Breast epithelium (tissue), 4 donors: ENCODE measurements around the gene RGS7. TPM values are rescaled to one million over a fixed set of nuclear protein-coding genes. Genes with fewer than 3 reads are reported as not detected.

Experiments used
- DNase-seq, 2 donors: peaks; one replicate each; pipeline ENCODE4 v3.0.0-alpha.2; 2019; ENCODE audit warnings: low spot score in 2 of 2
- H3K27ac ChIP-seq, 2 donors: fragments of 200-600 bp; sonication (generic) in 1 of 2; one replicate each; pipeline ENCODE4 v1.5.1; 2016 to 2019; ENCODE audit warnings: mild to moderate bottlenecking in 1 of 2
- H3K27me3 ChIP-seq, 2 donors: fragments of 200-600 bp; sonication (generic) in 1 of 2; one replicate each; pipeline versions ENCODE4 v1.5.1 to v1.6.0; 2017 to 2019; ENCODE audit warnings: control low read depth in 1 of 2, mild to moderate bottlenecking in 1 of 2
- H3K36me3 ChIP-seq: fragments of 200-600 bp; one replicate; pipeline ENCODE4 v1.5.1; 2019
- H3K4me1 ChIP-seq, 2 donors: fragments of 200-600 bp; sonication (generic); one replicate each; pipeline ENCODE4 v1.5.1; 2016 to 2019; ENCODE audit warnings: control low read depth in 1 of 2
- H3K4me3 ChIP-seq, 3 donors: fragments of 200-600 bp; sonication (generic); 1 replicate in 2 of 3; 2 replicates in 1 of 3; pipeline ENCODE4 v1.5.1; 2016 to 2019; ENCODE audit warnings: mild to moderate bottlenecking in 3 of 3, moderate library complexity in 2 of 3
- H3K9me3 ChIP-seq, 2 donors: fragments of 200-600 bp; sonication (generic) in 1 of 2; one replicate each; pipeline ENCODE4 v1.5.1; 2016 to 2019; ENCODE audit warnings: control low read depth in 1 of 2
- POLR2A ChIP-seq: fragments of 450-650 bp; IDR thresholded peaks from one replicate; pipeline ENCODE4 v1.6.1; 2016; ENCODE audit warnings: antibody characterized with exemption, mild to moderate bottlenecking, moderate library complexity
- POLR2AphosphoS5 ChIP-seq, 3 donors: sonication (generic); formaldehyde crosslinking; IDR thresholded peaks; one replicate each; pipeline ENCODE4 v1.6.1; 2017; ENCODE audit warnings: antibody characterized with exemption in 3 of 3
- intact Hi-C: fragments of 100-400 bp; cut with DNase I; formaldehyde crosslinking; loops from one replicate; pipeline ENCODE4 v1.15.1; 2023; ENCODE audit warnings: low total_unique reads
- total RNA-seq, 3 donors: library from RNA; depleted of rRNA; stranded (reverse); fragments of >200 nt; gene quantifications; one replicate each; pipeline ENCODE4 v1.1.0, GENCODE V29; 2016
- TF ChIP-seq, protein P1 (sequence below), 3 donors: fragments of 450-650 bp; IDR thresholded peaks; one replicate each; pipeline ENCODE4 v1.5.1; 2016 to 2017; ENCODE audit warnings: antibody characterized with exemption in 3 of 3, mild to moderate bottlenecking in 3 of 3, moderate library complexity in 3 of 3

RGS7 gene
- total RNA-seq, 3 donors from 2014 or later = 0.16 TPM; not detected in 2

DNA sequence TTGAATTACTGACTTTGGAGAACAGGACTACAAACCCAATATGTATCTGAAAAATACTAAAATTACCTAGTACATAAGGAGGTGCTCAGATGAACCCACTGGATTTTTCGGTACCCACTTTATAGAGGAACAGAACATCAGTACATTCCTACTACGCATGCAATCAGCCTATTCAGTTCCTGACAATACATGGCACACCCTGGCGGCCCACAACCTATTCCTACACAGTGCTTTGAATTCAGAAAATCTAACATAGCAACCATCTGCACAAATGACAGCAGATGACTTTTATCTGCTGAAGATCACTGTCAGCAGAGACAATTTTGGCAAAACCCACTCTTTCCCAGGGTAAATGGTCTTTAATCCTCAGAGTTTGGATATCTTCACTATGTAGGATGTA is 487.9 kb downstream of the RGS7 start:
- Histone ChIP-seq H3K27ac (no peak overlapping the region), H3K27me3 (no peaks in the 10 kb centered on the region), H3K4me3 (no peak overlapping the region), H3K9me3 (peaks cover 0 to 7% of the 10 kb centered on the region in 2 donors), H3K4me1 (no peaks in the 10 kb centered on the region), H3K36me3 (no peaks in the 10 kb centered on the region)
- no peak for TF ChIP-seq POLR2A
- TF ChIP-seq, protein P1, sequence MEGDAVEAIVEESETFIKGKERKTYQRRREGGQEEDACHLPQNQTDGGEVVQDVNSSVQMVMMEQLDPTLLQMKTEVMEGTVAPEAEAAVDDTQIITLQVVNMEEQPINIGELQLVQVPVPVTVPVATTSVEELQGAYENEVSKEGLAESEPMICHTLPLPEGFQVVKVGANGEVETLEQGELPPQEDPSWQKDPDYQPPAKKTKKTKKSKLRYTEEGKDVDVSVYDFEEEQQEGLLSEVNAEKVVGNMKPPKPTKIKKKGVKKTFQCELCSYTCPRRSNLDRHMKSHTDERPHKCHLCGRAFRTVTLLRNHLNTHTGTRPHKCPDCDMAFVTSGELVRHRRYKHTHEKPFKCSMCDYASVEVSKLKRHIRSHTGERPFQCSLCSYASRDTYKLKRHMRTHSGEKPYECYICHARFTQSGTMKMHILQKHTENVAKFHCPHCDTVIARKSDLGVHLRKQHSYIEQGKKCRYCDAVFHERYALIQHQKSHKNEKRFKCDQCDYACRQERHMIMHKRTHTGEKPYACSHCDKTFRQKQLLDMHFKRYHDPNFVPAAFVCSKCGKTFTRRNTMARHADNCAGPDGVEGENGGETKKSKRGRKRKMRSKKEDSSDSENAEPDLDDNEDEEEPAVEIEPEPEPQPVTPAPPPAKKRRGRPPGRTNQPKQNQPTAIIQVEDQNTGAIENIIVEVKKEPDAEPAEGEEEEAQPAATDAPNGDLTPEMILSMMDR (IDR thresholded peaks at IDR 0.05) = no peak
- TF ChIP-seq POLR2AphosphoS5 (IDR thresholded peaks at IDR 0.05) = no peak
- DNase-seq = no peak
- intact Hi-C loops = no loop called here

DNA sequence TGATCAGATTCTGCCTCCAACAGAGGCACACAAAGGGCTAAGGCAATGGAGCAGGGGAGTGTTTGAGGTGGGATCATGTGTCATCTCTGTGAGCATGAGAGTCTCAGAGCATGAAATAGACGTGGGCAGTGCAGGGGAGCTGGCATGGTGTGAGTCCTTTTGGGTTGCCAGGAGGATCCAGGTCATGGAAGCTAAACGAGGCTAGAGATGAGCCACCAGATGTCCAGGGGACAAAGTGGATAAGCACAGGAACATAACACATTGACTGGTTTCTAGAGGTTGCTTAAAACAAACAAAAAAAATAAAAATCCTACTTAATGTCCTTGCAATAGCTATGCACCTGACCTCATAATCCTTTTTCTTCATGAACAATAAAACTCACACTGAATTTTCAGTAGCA is 490.3 kb downstream of the RGS7 start:
- no peak for DNase-seq
- H3K27ac ChIP-seq = no peak overlapping the region
- H3K27me3 ChIP-seq = no peaks in the 10 kb centered on the region
- intact Hi-C loops = no loop called here
- no peaks in the 10 kb centered on the region for H3K4me1 ChIP-seq
- H3K36me3 ChIP-seq = no peaks in the 10 kb centered on the region
- H3K4me3 ChIP-seq = no peak overlapping the region
- H3K9me3 ChIP-seq = no peaks in the 10 kb centered on the region
- TF ChIP-seq POLR2AphosphoS5 (IDR thresholded peaks at IDR 0.05) = no peak

DNA sequence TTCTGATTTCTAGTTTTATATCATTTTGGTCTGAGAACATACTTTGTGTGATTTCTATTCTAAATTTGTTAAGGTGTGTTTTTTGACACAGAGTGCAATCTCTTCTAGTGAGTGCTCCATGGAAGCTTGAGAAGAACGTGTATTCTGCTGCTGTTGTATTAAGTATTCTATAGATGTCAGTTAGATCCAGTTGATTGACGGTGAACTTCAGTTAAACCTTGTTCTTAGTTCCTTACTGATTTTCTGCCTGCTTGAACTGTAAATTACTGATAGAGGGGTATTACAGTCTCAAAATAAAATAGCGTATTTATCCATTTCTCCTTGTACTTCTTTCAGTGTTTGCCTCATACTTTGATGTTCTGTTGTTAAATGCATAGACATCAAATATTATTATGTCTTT is 497.0 kb downstream of the RGS7 start:
- Histone ChIP-seq H3K36me3 (no peaks in the 10 kb centered on the region), H3K27ac (no peak overlapping the region), H3K4me3 (no peak overlapping the region), H3K9me3 (peaks cover 0 to 9% of the 10 kb centered on the region in 2 donors), H3K4me1 (no peaks in the 10 kb centered on the region), H3K27me3 (no peaks in the 10 kb centered on the region)
- intact Hi-C loops = no loop called here
- no peak for DNase-seq
- TF ChIP-seq POLR2A (no peak), POLR2AphosphoS5 (IDR thresholded peaks at IDR 0.05) (no peak)
- TF ChIP-seq, protein P1 (IDR thresholded peaks at IDR 0.05) = no peak

DNA sequence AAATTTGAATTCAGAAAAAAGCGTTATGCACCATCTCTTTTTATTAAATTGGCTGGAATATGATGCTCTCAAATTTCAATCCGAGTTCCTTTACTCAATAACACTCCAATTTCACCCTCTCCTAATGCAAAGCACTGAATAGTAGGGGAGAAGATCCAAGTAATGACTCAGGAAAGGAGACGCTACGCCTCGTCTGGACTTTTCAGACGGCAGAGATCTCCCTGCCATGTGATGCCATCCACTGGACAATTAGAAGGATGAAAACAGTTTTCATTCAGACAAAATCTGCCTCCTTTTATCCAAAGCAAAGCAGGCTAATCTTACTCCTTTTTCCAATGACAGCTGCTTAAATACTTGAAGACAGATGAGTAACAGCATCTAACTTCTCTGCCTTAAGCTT is 502.6 kb downstream of the RGS7 start:
- TF ChIP-seq POLR2AphosphoS5 (IDR thresholded peaks at IDR 0.05) (no peak), POLR2A (no peak)
- TF ChIP-seq, protein P1 (IDR thresholded peaks at IDR 0.05) = no peak
- no peaks in the 10 kb centered on the region for H3K36me3 ChIP-seq
- intact Hi-C loops = no loop called here
- H3K27me3 ChIP-seq = no peaks in the 10 kb centered on the region
- DNase-seq = no peak
- H3K27ac ChIP-seq = no peak overlapping the region
- H3K4me3 ChIP-seq = no peak overlapping the region
- no peaks in the 10 kb centered on the region for H3K4me1 ChIP-seq
- peaks cover 0 to 9% of the 10 kb centered on the region in 2 donors for H3K9me3 ChIP-seq

DNA sequence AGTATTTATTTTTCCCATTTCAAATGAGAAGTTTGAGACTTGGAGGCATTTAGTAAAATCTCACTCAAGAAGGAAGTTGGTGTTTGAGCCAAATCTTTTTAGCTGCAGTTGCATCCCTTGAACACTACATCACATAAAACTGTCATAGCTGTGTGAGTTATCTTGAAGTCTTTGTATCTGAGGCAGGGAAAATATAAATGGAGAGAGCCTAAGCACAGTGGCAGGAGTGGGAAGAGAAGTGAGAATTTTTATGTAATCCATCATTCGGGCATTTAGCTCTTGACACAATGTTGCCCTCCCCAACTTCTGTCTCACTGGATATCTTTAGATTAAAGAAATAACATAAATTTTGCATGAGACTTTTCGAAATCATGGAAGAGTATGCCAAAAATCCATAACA is 509.7 kb downstream of the RGS7 start:
- Histone ChIP-seq H3K36me3 (no peaks in the 10 kb centered on the region), H3K4me3 (no peak overlapping the region), H3K27me3 (no peaks in the 10 kb centered on the region), H3K4me1 (no peaks in the 10 kb centered on the region), H3K27ac (no peak overlapping the region), H3K9me3 (no peaks in the 10 kb centered on the region)
- TF ChIP-seq, protein P1 (IDR thresholded peaks at IDR 0.05) = no peak
- no peak for TF ChIP-seq POLR2AphosphoS5 (IDR thresholded peaks at IDR 0.05)
- TF ChIP-seq POLR2A = no peak
- intact Hi-C loops = no loop called here
- no peak for DNase-seq

DNA sequence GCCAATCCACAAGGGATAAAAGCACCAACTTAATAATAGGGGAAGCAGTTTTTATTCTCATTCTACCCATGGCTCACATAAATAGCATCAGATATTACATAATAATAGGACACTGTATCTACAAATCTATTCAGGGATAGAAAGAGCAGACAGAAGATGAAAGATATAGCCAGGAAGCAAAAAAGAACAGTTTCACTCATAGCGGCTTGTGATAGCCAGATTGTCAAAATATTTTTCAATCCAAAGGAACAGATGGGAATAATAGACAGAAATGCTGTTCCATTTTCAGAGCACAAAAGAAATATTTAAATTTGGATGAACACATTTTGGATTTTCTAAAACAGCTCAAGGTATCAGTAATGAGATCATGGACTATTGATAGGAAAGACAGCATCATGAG is 512.5 kb downstream of the RGS7 start:
- no peaks in the 10 kb centered on the region for H3K4me1 ChIP-seq
- no peak overlapping the region for H3K27ac ChIP-seq
- no peaks in the 10 kb centered on the region for H3K9me3 ChIP-seq
- no peak overlapping the region for H3K4me3 ChIP-seq
- no peaks in the 10 kb centered on the region for H3K36me3 ChIP-seq
- TF ChIP-seq POLR2AphosphoS5 (IDR thresholded peaks at IDR 0.05) (no peak), POLR2A (no peak)
- TF ChIP-seq, protein P1 (IDR thresholded peaks at IDR 0.05) = no peak
- no peak for DNase-seq
- intact Hi-C loops = no loop called here
- no peaks in the 10 kb centered on the region for H3K27me3 ChIP-seq
